H54 (cell line): Measurements from ENCODE around the gene ZNF287.
"Not testable (repeated sequence)": the region's sequence is repeated elsewhere in the genome, so short reads cannot be mapped to it uniquely, and the experiment has no call there.

ENCODE experiments used
- DNase-seq: peaks from one replicate; pipeline ENCODE4 v3.0.0; 2011; ENCODE audit warnings: low spot score, mixed read lengths; ENCODE audit not compliant: insufficient read length
- FAIRE-seq: peaks from 3 replicates; lab custom pipeline; 2011; peaks lifted over from hg19 to GRCh38; lab: Jason Lieb, UNC
- POLR2A ChIP-seq: IDR thresholded peaks from 2 replicates; pipeline ENCODE4 v1.6.1; 2011; ENCODE audit warnings: low read depth, mild to moderate bottlenecking, low read length

Gene ZNF287

DNA sequence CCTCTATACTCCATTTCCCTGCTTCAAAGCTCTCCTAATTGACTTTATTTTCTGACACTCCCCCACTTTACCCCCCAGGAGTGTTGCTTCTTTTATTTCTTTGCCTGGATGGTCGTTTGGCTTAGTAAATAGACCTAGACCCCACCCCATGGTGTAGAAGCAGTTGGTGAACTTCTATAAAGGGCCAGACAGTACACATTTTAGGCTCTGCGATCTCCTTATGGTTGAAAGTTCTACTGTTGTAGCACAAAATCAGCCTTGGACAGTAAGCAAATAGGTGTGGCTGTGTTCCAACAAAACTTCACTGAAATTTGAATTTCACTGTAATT, 31.9 kb downstream of the ZNF287 start:
- FAIRE-seq (no peak), DNase-seq (no peak)
- no peak for TF ChIP-seq POLR2A

DNA sequence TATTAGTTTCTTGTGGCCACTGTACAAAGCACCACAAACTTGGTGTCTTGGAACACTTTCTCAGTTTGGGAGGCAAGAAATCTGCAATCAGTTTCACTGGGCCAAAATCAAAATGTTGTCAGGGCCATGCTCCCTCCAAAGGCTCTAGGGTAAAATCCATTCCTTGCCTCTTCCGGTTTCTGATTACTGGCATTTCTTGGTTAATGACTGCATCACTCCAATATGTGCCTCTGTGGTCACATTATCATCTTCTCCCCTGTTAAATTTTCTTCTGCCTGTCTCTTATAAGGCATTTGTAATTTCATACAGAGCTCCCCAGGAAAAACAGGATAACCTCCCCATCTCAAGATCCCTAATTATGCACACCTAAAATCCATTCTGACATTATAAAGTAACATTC, 34.8 kb downstream of the ZNF287 start:
- DNase-seq (no peak), FAIRE-seq (no peak)
- no peak for TF ChIP-seq POLR2A

DNA sequence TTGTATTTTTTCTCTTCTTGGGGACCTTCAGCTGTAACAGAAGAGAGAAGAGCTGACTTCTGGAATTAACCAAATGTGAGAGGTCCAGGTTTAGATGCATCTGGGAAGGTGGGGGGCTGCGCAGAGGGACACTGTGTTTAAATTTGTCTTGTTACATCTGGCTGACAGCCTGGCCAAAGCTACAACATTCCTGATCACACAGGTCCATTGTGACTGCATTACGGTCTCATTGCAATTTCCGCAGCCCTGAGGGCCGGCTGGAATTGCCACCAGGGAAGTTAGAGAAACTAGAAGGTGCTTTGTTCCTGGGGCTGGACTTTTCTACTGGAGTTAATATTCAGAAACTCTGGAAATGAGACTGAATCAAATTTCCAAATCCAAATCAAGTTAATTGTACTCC, 39.1 kb downstream of the ZNF287 start:
- FAIRE-seq (no peak), DNase-seq (no peak)
- no peak for TF ChIP-seq POLR2A

DNA sequence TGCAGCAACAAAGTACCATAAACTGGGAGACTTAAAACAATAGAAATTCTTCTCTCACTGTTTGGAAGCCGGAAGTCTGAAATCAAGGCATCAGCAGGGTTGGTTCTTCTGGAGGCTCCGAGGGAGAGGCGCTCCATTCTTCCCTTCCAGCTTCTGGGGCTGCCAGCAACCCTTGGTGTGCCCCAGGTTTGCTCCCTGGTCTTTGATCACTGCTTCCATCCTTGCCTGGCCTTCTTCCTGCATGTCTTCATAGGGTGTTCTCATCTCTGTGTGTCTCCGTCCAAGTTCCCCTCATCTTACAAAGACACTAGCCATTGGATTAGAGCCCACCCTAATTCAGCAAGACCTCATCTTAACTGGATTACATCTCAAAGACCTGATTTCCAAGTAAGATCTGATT, 41.7 kb downstream of the ZNF287 start:
- TF ChIP-seq POLR2A: no peak

DNA sequence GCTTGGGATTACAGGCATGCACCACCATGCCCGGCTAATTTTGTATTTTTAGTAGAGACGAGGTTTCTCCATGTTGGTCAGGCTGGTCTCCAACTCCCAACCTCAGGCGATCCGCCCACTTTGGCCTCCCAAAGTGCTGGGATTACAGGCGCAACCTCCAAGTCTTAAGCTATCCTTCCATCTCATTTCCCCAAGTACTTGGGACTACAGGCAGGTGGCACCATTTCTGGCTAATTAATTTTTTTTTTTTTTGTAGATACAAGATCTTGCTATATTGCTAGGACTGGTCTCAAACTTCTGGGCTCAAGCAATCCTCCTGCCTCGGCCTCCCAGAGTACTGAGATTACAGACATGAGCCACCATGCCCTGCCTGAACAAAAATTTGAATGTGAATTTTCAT, 43.4 kb downstream of the ZNF287 start:
- FAIRE-seq: not testable (repeated sequence)

More for the DNA sequence above, 41.7 kb downstream of the ZNF287 start:
- DNase-seq: no peak
- no peak for FAIRE-seq

DNA sequence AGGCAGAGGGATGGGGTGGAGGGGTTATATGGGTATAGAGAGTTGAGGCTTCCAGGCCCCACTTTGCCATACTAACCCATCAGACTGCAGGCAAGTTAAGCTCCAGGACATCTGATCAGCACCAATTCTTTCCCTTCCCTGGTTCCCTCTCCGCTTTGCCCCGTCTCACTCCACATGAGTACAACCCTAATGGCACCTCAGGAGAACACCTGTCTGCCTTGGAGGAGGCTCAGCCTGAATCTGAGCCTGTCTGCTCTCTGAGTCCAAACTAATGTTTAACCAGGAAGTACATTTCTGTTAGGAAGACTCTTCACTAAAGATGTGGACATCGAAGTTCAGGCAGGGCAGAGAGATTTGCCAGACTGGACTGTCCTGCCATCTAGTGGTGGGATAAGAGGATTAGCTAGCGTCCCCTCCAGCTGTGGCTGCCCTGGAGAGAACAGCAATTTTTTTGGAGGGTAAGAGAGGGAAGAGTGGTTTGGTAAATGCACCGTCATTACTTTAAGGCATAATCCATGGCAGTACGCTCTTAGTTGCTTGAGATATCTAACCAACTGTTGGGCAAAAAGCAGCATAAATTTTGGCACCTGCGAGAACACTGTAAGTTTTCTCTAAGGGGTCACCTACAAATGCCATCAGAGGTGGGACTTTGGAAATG, 47.8 kb downstream of the ZNF287 start:
- TF ChIP-seq POLR2A: no peak
- FAIRE-seq (no peak), DNase-seq (peak; percentile 77)

More for the DNA sequence above, 43.4 kb downstream of the ZNF287 start:
- DNase-seq: not testable (repeated sequence)

DNA sequence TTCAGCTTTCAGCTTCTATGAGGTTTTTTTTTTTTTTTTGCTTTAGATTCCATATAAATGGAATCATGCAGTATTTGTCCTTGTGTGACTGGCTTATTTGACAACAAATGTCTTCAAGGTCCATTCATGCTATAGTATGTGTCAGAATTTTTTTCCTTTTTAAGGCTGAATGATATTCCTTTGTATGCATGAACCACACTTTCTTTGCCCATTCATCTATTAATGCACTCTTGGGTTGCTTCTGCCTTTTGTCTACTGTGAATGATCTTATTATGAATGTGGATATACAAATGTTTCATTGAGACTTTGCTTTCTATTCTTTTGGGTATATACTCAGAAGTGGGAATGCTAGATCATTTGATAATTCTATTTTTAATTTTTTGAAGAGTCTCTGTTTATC, 50.0 kb downstream of the ZNF287 start:
- no peak for DNase-seq
- no peak for TF ChIP-seq POLR2A
- FAIRE-seq: no peak

DNA sequence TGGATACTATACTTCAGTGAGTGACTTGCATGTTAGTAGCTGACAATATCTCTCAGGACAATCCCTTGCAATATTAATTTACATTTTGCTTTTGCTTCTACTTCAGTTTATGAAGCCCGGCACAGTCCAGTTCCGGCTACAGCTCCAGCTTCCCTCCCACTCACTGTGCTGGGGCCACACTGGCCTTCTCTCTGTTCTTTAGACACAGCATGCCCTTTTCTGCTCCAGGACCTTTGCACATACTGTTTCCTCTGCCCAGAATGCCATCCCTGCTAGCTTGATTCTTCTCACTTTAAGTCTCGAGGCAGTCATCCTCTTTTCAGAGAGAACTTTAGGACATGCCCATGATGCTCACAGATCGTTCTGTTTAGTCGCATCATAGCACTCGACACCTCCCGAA, 51.5 kb downstream of the ZNF287 start:
- FAIRE-seq: no peak
- DNase-seq: no peak
- no peak for TF ChIP-seq POLR2A

DNA sequence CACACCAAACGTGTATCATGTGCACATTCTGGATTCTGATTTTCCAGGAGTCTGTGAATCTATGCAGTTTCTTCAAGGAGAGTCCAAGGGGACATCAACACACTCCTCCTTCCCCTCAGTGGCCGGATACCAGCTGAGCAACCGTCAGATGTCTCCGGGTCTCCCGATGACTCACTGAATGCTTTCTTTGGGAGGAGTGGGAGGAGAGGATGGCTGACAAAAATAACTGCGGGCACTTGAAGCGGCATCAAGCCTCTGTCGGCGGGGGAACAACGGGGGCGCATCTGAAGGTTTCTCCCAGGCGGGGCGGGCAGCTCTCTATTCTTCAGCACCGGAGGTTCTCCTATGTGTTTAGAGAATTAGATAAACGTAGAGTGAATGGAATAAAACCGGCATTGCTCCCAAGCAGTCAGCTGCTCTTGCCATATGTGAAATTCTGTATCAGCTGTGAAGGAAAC, 52.4 kb downstream of the ZNF287 start:
- TF ChIP-seq POLR2A: no peak
- peak; percentile 73 for DNase-seq

DNA sequence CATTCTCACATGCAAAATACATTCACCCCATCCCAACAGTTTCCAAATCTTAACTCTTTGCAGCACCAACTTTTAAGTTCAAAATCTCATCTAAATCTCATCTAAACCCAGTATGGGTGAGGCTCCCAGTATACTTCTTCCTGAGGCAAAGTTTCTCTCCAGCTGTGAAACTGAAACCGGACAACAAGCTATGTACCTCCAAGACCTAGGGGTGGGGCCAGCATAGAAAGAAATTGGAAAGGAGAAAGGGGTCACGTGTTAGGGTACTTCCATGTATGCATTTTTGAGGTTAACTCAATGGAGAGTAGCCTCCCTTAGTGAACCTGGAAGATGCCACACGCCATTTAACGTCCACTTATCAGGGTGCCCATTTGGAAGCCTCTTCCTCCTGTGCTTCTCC, 53.1 kb downstream of the ZNF287 start:
- FAIRE-seq (no peak), DNase-seq (no peak)
- no peak for TF ChIP-seq POLR2A

More for the DNA sequence above, 52.4 kb downstream of the ZNF287 start:
- FAIRE-seq: no peak

DNA sequence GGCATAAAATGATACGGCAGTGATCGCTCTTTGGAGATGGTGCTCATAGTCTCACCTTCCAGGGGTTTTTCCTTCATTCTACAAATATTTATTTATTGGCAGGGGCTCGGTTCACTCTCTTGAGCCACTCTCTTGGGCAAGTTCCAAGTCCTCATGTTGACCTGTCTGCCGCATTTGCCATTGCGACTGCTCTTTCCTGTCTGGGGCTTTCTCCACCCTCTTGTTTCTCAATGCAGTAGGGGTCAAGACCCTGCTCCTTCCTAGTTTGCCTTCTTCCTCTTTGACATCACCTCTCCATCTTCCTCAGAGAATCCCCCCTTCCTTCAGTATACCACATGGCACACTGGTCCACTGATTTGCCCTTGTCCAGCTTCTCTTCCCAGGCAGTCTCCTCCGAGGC, 55.1 kb downstream of the ZNF287 start:
- FAIRE-seq (no peak), DNase-seq (no peak)
- TF ChIP-seq POLR2A: no peak

DNA sequence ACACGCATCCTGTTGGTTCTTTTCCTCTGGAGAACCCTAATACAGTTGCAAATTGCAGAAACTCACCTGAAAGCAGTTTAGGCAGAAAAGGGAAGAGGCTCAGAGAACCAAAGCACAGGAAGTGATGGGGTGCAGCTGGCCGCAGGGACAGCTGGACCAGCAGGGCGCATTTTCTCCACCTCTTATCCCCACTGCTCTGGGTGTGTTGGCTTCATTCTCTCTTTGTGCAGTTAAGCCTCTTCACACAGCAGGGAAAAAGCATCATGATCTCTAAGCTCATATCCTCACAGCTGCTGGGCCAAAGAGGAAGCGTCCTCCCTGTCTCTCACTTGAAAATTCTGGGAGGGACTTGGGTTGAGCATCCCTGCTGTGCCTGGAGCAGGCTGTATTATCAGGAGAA, 57.0 kb downstream of the ZNF287 start:
- TF ChIP-seq POLR2A: no peak
- no peak for FAIRE-seq
- no peak for DNase-seq

DNA sequence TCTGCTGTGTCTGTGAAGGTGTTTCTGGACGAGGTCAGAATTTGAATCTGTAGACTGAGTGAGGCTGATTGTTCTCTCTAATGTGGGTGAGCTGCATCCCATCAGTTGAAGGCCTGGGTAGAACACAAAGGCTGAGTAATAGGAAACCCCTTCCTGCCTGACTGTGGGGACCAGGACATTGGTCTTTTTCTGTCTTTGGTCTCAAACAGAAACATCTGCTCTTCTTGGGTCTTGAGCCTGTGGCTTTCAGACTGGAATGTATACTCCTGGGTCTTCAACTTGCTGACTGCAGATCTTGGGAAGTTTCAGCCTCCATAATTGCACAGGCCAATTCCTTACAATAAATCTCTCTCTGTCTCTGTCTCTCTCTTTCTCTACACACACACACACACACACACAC, 57.4 kb downstream of the ZNF287 start:
- TF ChIP-seq POLR2A: no peak
- FAIRE-seq (no peak), DNase-seq (no peak)

DNA sequence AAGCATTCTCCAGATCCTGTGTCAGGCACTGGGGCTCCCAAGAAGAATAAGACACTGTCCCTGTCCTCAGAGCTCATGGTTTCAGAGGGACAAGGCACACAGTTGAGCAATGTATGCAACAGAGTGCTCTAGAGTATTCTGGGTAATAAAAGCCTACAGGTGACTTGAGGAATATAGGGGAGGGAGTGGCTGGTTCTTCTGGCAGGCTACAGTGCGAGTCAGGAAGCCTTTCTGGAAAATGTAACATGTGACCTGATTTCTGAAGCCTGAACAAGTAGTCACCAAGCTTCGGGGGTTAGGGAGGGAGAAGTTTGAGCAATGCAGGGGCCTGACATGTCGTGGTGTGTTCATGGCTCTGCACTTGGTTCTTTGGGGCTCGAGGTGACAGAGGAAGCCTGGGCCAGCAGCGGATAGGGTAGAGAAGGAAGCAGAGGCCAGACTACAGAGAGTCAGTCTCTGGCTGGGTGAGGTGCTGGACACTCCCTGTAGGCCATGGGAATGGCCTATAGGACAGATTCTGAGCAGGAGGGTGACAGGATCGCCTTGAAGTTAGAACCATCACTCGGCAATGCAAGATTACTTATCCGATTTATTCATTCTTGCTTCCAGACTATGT, 61.0 kb downstream of the ZNF287 start:
- no peak for DNase-seq
- no peak for TF ChIP-seq POLR2A
- no peak for FAIRE-seq

DNA sequence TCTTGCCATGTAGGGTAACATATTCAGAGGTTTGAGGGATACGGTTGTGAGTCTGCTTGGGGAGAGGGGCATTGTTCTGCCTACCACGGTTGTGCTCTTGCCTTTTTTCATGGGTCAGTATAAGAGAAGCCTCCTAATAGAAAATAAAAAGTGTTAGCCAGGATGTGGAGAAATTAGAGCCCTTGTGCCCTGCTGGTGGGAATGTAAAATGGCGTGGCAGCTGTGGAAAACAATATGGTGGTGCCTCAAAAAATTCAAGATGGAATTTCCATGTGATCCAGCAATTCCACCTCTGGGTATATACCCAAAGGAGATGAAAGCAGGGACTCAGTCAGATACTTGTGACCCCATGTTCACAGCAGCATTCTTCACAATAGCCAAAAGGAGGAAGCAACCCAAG, 62.8 kb downstream of the ZNF287 start:
- no peak for TF ChIP-seq POLR2A
- DNase-seq (no peak), FAIRE-seq (no peak)
